ELR (cell line): ENCODE data around the gene DCST1.

Experiments used
- DNase-seq: peaks from one replicate; pipeline ENCODE4 v3.0.0-alpha.2; 2015; ENCODE audit warnings: low read depth

The DCST1 gene

GRCh38 chr1:155086856-155087535 is 53.4 kb downstream of the DCST1 start:
- DNase-seq: no peak

GRCh38 chr1:155091071-155092051 is 57.7 kb downstream of the DCST1 start:
- peak; percentile 77 for DNase-seq

GRCh38 chr1:155092131-155092530 is 58.5 kb downstream of the DCST1 start:
- DNase-seq: no peak

- DNase-seq: no peak
Measured at GRCh38 chr1:155092641-155093040, 59.0 kb downstream of the DCST1 start.

GRCh38 chr1:155093911-155094621 is 60.4 kb downstream of the DCST1 start:
- DNase-seq: peak; percentile 62

GRCh38 chr1:155094622-155094948 is 61.0 kb downstream of the DCST1 start:
- no peak for DNase-seq

- DNase-seq: no peak
Measured at GRCh38 chr1:155099331-155099730, 65.7 kb downstream of the DCST1 start.
